Astrocyte (in vitro differentiated cells and primary cell): Measurements from ENCODE around the gene DYNLT4. TPM values are rescaled to one million over a fixed set of nuclear protein-coding genes. Genes with fewer than 3 reads are reported as not detected.

ENCODE experiments used
- DNase-seq: peaks from one replicate; pipeline ENCODE4 v3.0.0-alpha.2; 2010; ENCODE audit warnings: low read depth
- FAIRE-seq: peaks from 2 replicates; lab custom pipeline; 2011; peaks lifted over from hg19 to GRCh38; lab: Jason Lieb, UNC
- H2AFZ ChIP-seq: 2 replicates; pipeline ENCODE4 v1.6.0; 2012; ENCODE audit warnings: low read depth, low read length, inconsistent platforms
- H3K27ac ChIP-seq: 2 replicates; pipeline ENCODE4 v1.5.1; 2011; ENCODE audit warnings: low read depth, low read length, inconsistent platforms
- H3K27me3 ChIP-seq: 2 replicates; pipeline ENCODE4 v1.6.0; 2011; ENCODE audit warnings: low read length, inconsistent platforms; ENCODE audit not compliant: insufficient read depth
- H3K36me3 ChIP-seq: 2 replicates; pipeline ENCODE4 v1.5.1; 2011; ENCODE audit warnings: low read length, inconsistent platforms; ENCODE audit not compliant: insufficient read depth
- H3K4me1 ChIP-seq: 2 replicates; pipeline ENCODE4 v1.5.1; 2011; ENCODE audit warnings: low read length, inconsistent platforms; ENCODE audit not compliant: insufficient read depth
- H3K4me2 ChIP-seq: 2 replicates; pipeline ENCODE4 v1.6.0; 2012; ENCODE audit warnings: low read length, inconsistent platforms
- H3K4me3 ChIP-seq: 2 replicates; pipeline ENCODE4 v1.5.1; 2011; ENCODE audit warnings: low read depth, mild to moderate bottlenecking, low read length, inconsistent platforms; ENCODE audit not compliant: insufficient read depth
- H3K79me2 ChIP-seq: 2 replicates; pipeline ENCODE4 v1.6.0; 2012; ENCODE audit warnings: mild to moderate bottlenecking, low read length, inconsistent platforms; ENCODE audit not compliant: insufficient read depth
- H3K9ac ChIP-seq: 2 replicates; pipeline ENCODE4 v1.6.0; 2012; ENCODE audit warnings: mild to moderate bottlenecking, low read length, inconsistent platforms
- H3K9me3 ChIP-seq: 2 replicates; pipeline ENCODE4 v1.5.1; 2012; ENCODE audit warnings: low read depth, mild to moderate bottlenecking, low read length, inconsistent platforms; ENCODE audit not compliant: insufficient read depth
- H4K20me1 ChIP-seq: 2 replicates; pipeline ENCODE4 v1.6.0; 2012; ENCODE audit warnings: low read length, inconsistent platforms; ENCODE audit not compliant: insufficient read depth
- H3K27ac Mint-ChIP-seq: one replicate; pipeline ENCODE4 v1.8.0; 2021; ENCODE audit warnings: mild to moderate bottlenecking, mixed read lengths; ENCODE audit not compliant: unreplicated experiment
- H3K27me3 Mint-ChIP-seq: one replicate; pipeline ENCODE4 v1.8.0; 2021; ENCODE audit warnings: low read depth, mixed read lengths; ENCODE audit not compliant: unreplicated experiment
- H3K36me3 Mint-ChIP-seq: one replicate; pipeline ENCODE4 v1.8.0; 2021; ENCODE audit warnings: low read depth, mixed read lengths; ENCODE audit not compliant: unreplicated experiment
- H3K4me1 Mint-ChIP-seq: one replicate; pipeline ENCODE4 v1.8.0; 2021; ENCODE audit warnings: low read depth, mixed read lengths; ENCODE audit not compliant: unreplicated experiment
- H3K4me3 Mint-ChIP-seq: one replicate; pipeline ENCODE4 v1.8.0; 2021; ENCODE audit warnings: mild to moderate bottlenecking, moderate library complexity, mixed read lengths; ENCODE audit not compliant: unreplicated experiment
- H3K9me3 Mint-ChIP-seq: one replicate; pipeline ENCODE4 v1.8.0; 2021; ENCODE audit warnings: mild to moderate bottlenecking, mixed read lengths; ENCODE audit not compliant: unreplicated experiment
- CTCF ChIP-seq: IDR thresholded peaks from 2 replicates; pipeline ENCODE4 v1.5.1; 2011; ENCODE audit warnings: low read depth, mild to moderate bottlenecking, inconsistent platforms, low read length, moderate library complexity; ENCODE audit not compliant: insufficient read depth
- EZH2 ChIP-seq: IDR thresholded peaks from 2 replicates; pipeline ENCODE4 v1.6.1; 2012; ENCODE audit warnings: mild to moderate bottlenecking, low read length, inconsistent platforms; ENCODE audit not compliant: insufficient read depth
- total RNA-seq: library from RNA; stranded (reverse); gene quantifications from 2 replicates; pipeline ENCODE4 v1.2.1, GENCODE V29; 2021

DYNLT4 gene
- total RNA-seq, 1 donor from 2014 or later, result 0.50 TPM

GRCh38 chr1:44787506-44787905 is 19.6 kb downstream of the DYNLT4 start:
- DNase-seq, result no peak

DNA sequence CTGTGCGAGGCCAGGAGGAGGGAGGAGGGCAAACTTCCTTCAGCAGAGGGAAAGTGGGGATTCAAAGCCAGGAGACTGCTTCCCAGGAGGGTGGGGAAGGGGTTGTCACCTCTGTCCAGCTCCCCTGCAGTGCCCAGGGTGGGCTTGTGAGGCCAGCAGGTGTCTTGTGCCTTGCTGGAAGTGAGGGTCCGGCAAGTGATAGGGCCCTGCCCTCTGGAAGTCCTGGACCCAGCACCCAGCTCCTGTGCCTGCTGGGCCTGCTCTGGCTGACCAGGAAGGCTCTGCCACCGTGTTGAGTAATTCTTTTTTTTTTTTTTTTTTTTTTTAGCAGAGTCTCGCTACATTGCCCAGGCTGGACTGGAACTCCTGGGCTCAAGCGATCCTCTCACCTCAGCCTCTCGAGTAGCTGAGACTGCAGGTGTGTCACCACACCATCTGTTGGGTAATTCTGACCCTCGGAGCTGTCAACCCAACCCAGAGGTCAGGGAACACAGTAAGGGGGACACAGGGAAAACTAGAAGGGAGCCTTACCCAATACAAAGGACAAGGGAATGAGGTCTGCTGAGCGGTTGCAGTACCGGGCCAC is 20.2 kb downstream of the DYNLT4 start:
- FAIRE-seq (no peak), DNase-seq (no peak)
- H3K27ac ChIP-seq, result no peak overlapping the region
- no peaks in the 10 kb centered on the region for H3K36me3 ChIP-seq
- no peaks in the 10 kb centered on the region for H3K9me3 ChIP-seq
- H3K4me2 ChIP-seq, result peak overlapping the region; percentile 90
- no peaks in the 10 kb centered on the region for H3K4me1 Mint-ChIP-seq
- no peaks in the 10 kb centered on the region for H3K9me3 Mint-ChIP-seq
- TF ChIP-seq EZH2, result no peak
- TF ChIP-seq CTCF, result no peak
- no peak overlapping the region for H3K4me3 Mint-ChIP-seq
- H4K20me1 ChIP-seq, result no peaks in the 10 kb centered on the region
- peaks cover 25% of the 10 kb centered on the region for H3K4me1 ChIP-seq
- H3K4me3 ChIP-seq, result no peak overlapping the region
- no peak overlapping the region for H3K27ac Mint-ChIP-seq
- H3K36me3 Mint-ChIP-seq, result peaks cover 3% of the 10 kb centered on the region
- H3K27me3 Mint-ChIP-seq, result peaks cover 16% of the 10 kb centered on the region
- no peaks in the 10 kb centered on the region for H3K27me3 ChIP-seq
- no peaks in the 10 kb centered on the region for H3K79me2 ChIP-seq
- H2AFZ ChIP-seq, result peak overlapping the region; percentile 87
- peak overlapping the region; percentile 51 for H3K9ac ChIP-seq

More at GRCh38 chr1:44787506-44787905, 19.6 kb downstream of the DYNLT4 start:
- no peak overlapping the region for H3K4me3 ChIP-seq
- H3K4me2 ChIP-seq, result no peak overlapping the region
- Mint-ChIP-seq H3K4me3 (no peak overlapping the region), H3K4me1 (no peaks in the 10 kb centered on the region), H3K36me3 (peaks cover 3% of the 10 kb centered on the region), H3K27me3 (peaks cover 16% of the 10 kb centered on the region), H3K27ac (no peak overlapping the region), H3K9me3 (no peaks in the 10 kb centered on the region)
- H2AFZ ChIP-seq, result no peak overlapping the region
- peaks cover 25% of the 10 kb centered on the region for H3K4me1 ChIP-seq
- TF ChIP-seq EZH2, result no peak
- no peak for TF ChIP-seq CTCF
- H4K20me1 ChIP-seq, result no peaks in the 10 kb centered on the region
- H3K79me2 ChIP-seq, result no peaks in the 10 kb centered on the region
- H3K9ac ChIP-seq, result no peak overlapping the region
- H3K9me3 ChIP-seq, result no peaks in the 10 kb centered on the region
- no peak for FAIRE-seq
- no peak overlapping the region for H3K27ac ChIP-seq
- no peaks in the 10 kb centered on the region for H3K36me3 ChIP-seq
- no peaks in the 10 kb centered on the region for H3K27me3 ChIP-seq

- Histone ChIP-seq H2AFZ (peak overlapping the region; percentile 87), H3K9ac (peak overlapping the region; percentile 51), H3K4me3 (peak overlapping the region; percentile 25), H3K4me2 (peak overlapping the region; percentile 90), H3K9me3 (no peaks in the 10 kb centered on the region), H3K4me1 (peaks cover 25% of the 10 kb centered on the region), H3K27me3 (no peaks in the 10 kb centered on the region), H3K36me3 (no peaks in the 10 kb centered on the region), H3K27ac (no peak overlapping the region), H3K79me2 (no peaks in the 10 kb centered on the region), H4K20me1 (peaks cover under 1% of the 10 kb centered on the region)
- H3K4me3 Mint-ChIP-seq, result peak overlapping the region; percentile 62
- DNase-seq (peak; percentile 60), FAIRE-seq (no peak)
- H3K36me3 Mint-ChIP-seq, result peaks cover 6% of the 10 kb centered on the region
- no peaks in the 10 kb centered on the region for H3K4me1 Mint-ChIP-seq
- TF ChIP-seq EZH2, result no peak
- peak; percentile 86 for TF ChIP-seq CTCF
- no peaks in the 10 kb centered on the region for H3K9me3 Mint-ChIP-seq
- peak overlapping the region; percentile 20 for H3K27ac Mint-ChIP-seq
- peaks cover 12% of the 10 kb centered on the region for H3K27me3 Mint-ChIP-seq
Observed at GRCh38 chr1:44786138-44786840, 20.9 kb downstream of the DYNLT4 start.
